Measurements from ENCODE around the gene DEFB123. TPM values are rescaled to one million over a fixed set of nuclear protein-coding genes. Genes with fewer than 3 reads are reported as not detected.
"Not testable (repeated sequence)": the region's sequence is repeated elsewhere in the genome, so short reads cannot be mapped to it uniquely, and the experiment has no call there.

DEFB123 gene
- polyA plus RNA-seq, 1 experiment, result not detected

DNA sequence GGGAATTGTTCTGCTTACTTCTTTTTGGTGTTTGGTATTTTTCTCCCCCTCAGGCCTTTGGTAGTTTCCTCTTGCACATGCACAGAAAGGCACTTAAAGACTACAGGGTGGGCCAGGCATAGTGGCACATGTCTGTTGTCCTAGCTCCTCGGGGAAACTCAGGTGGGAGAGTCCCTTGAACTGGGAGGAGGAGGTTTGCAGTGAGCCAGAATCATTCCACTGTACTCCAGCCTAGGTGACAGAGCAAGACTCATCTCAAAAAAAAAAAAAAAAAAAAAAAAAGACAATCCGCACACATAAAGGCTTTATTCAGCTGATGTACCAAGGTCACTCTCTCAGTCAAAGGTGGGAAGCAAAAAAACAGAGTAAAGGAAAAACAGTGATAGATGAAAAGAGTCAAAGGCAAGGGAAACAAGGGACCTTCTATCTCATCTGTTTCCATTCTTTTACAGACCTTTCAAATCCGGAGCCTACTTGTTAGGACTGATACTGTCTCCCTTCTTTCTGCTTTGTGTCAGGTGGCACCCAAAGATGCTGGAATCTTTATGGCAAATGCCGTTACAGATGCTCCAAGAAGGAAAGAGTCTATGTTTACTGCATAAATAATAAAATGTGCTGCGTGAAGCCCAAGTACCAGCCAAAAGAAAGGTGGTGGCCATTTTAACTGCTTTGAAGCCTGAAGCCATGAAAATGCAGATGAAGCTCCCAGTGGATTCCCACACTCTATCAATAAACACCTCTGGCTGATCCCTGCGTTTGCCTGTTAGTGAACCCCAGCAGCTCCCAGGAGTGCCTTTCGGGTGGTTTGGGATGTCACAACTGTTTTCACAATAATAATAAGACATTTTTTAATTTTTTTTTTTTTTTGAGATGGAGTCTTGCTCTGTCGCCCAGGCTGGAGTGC lies 9.3 kb downstream of the DEFB123 start:
- no peak for TF ChIP-seq CTCF (IDR thresholded peaks at IDR 0.05; ENCODE audit: low read depth, low read length)
- Histone ChIP-seq H3K27me3 (ENCODE audit: control insufficient read depth, insufficient read depth, low read length) (no peaks in the 10 kb centered on the region), H3K4me3 (ENCODE audit: low read depth, low read length) (no peak overlapping the region), H3K9me3 (ENCODE audit: control insufficient read depth, insufficient read depth, low read length) (no peaks in the 10 kb centered on the region), H3K27ac (ENCODE audit: low read depth, low read length) (no peak overlapping the region)
- no peak for DNase-seq (ENCODE audit: low read depth, low spot score)
- CTCF ChIA-PET, result interaction anchor here (2.9 kb wide), 1 partner anchor 10 kb away, joined by 14 read pairs; no protein-coding TSS in a partner anchor
- POLR2A ChIA-PET, result interaction anchor here (0.6 kb wide), 1 partner anchor 73 kb away, joined by 3 read pairs; no protein-coding TSS in a partner anchor

GRCh38 chr20:31452575-31452974 lies 12.1 kb downstream of the DEFB123 start:
- Histone ChIP-seq H3K9me3 (ENCODE audit: control insufficient read depth, insufficient read depth, low read length) (no peaks in the 10 kb centered on the region), H3K27ac (ENCODE audit: low read depth, low read length) (no peak overlapping the region), H3K27me3 (ENCODE audit: control insufficient read depth, insufficient read depth, low read length) (no peaks in the 10 kb centered on the region), H3K4me3 (ENCODE audit: low read depth, low read length) (no peak overlapping the region)
- DNase-seq (ENCODE audit: low read depth, low spot score), result no peak
- TF ChIP-seq CTCF (IDR thresholded peaks at IDR 0.05; ENCODE audit: low read depth, low read length), result no peak
- ChIA-PET CTCF (no interaction called here), POLR2A (no interaction called here)

GRCh38 chr20:31454361-31454760 lies 13.9 kb downstream of the DEFB123 start:
- no peak for DNase-seq (ENCODE audit: low read depth, low spot score)
- Histone ChIP-seq H3K9me3 (ENCODE audit: control insufficient read depth, insufficient read depth, low read length) (no peaks in the 10 kb centered on the region), H3K4me3 (ENCODE audit: low read depth, low read length) (no peak overlapping the region), H3K27me3 (ENCODE audit: control insufficient read depth, insufficient read depth, low read length) (peaks cover 2% of the 10 kb centered on the region), H3K27ac (ENCODE audit: low read depth, low read length) (no peak overlapping the region)
- TF ChIP-seq CTCF (IDR thresholded peaks at IDR 0.05; ENCODE audit: low read depth, low read length), result no peak
- POLR2A ChIA-PET, result no interaction called here
- CTCF ChIA-PET, result interaction anchor here (7.7 kb wide), 1 partner anchor 48 kb away, joined by 210 read pairs; no protein-coding TSS in a partner anchor

- CTCF ChIA-PET; POLR2A ChIA-PET; H3K9me3 ChIP-seq (ENCODE audit: control insufficient read depth, insufficient read depth, low read length); H3K27ac ChIP-seq (ENCODE audit: low read depth, low read length); H3K4me3 ChIP-seq (ENCODE audit: low read depth, low read length); DNase-seq (ENCODE audit: low read depth, low spot score): not testable (repeated sequence)
- peaks cover 20% of the 10 kb centered on the region for H3K27me3 ChIP-seq (ENCODE audit: control insufficient read depth, insufficient read depth, low read length)
Measured at GRCh38 chr20:31470946-31471345, 30.5 kb downstream of the DEFB123 start.

GRCh38 chr20:31472395-31473330 lies 32.2 kb downstream of the DEFB123 start:
- ChIA-PET POLR2A (no interaction called here), CTCF (interaction anchor here (1.1 to 3.5 kb wide), 2 partner anchors 13 to 30 kb away, joined by 4 to 20 read pairs; no protein-coding TSS in a partner anchor)
- H3K9me3 ChIP-seq (ENCODE audit: control insufficient read depth, insufficient read depth, low read length), result no peaks in the 10 kb centered on the region; the same call in 1 of the 2 replicates
- H3K27ac ChIP-seq (ENCODE audit: low read depth, low read length), result no peak overlapping the region
- H3K27me3 ChIP-seq (ENCODE audit: control insufficient read depth, insufficient read depth, low read length), result peaks cover 31% of the 10 kb centered on the region
- TF ChIP-seq CTCF (IDR thresholded peaks at IDR 0.05; ENCODE audit: low read depth, low read length), result no peak
- DNase-seq (ENCODE audit: low read depth, low spot score), result no peak
- no peak overlapping the region for H3K4me3 ChIP-seq (ENCODE audit: low read depth, low read length)

Measured in AG04450 (cell line).